Measurements from ENCODE around the gene PTOV1.

Gene PTOV1

DNA sequence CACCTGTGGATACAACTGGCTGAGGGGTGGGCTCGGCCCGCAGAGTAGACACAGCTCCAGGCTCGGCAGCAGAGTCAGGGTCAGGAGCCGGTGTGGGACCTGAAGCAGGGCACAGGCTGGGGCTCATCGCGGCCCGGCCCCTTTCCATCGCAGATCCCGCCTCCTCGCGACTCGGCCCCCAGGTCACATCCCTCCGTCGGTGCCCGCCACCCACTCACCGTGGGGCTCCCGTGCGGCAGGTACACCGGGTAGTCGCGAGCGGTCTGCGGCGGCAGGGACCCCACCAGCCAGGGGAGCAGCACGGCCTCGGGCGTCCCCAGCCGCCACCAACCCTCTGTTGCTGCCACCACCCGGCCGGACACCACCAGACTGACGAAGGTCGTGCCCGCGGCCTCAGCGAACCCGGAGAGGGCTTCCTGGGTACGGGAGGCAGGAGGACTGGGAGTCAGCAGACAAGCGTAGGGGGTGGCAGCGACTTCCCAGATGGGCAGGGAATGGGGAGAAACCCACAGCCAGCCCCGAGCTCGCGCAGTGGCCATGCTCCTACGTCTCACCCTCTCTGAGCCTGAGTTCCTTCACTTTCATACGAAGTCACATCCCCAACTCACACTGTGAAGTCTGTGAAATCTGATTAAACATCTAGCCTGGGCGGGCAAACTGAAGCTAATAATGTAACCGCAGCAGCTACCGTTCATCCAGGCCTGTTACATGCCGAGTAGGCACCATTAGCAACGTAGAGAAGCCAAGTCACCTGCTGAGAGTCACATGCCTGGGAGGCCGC is 41.6 kb upstream of the PTOV1 start:
- Histone ChIP-seq H3K4ac (ENCODE audit: low read depth in 1 of 2, low read length in 2 of 2) (peak overlapping the region in 1 of 2 experiments; percentile 66), H3K23ac (ENCODE audit: low read length in 2 of 2) (no peak overlapping the region), H3K4me2 (ENCODE audit: low read length, poor library complexity, severe bottlenecking) (peak overlapping the region; percentile 34), H2AK5ac (ENCODE audit: low read length, severe bottlenecking) (no peak overlapping the region), H4K8ac (ENCODE audit: low read length) (peak overlapping the region; percentile 64), H3K9ac (ENCODE audit: low read length) (peak overlapping the region; percentile 87), H3K4me1 (ENCODE audit: control insufficient read depth, insufficient read depth, low read depth, low read length) (peaks cover 21% of the 10 kb centered on the region), H2BK5ac (ENCODE audit: low read depth, low read length, poor library complexity, severe bottlenecking) (no peak overlapping the region), H3K27ac (ENCODE audit: low read length, poor library complexity, severe bottlenecking) (no peak overlapping the region), H2BK12ac (ENCODE audit: low read length in 2 of 2) (peak overlapping the region in 1 of 2 experiments; percentile 7), H2AFZ (ENCODE audit: low read depth, low read length) (peak overlapping the region; percentile 83), H4K91ac (ENCODE audit: low read length) (no peak overlapping the region), H3K36me3 (ENCODE audit: control insufficient read depth in 1 of 2, insufficient read depth in 2 of 2, low read depth in 1 of 2, low read length in 2 of 2) (peaks cover 38 to 47% of the 10 kb centered on the region in 2 experiments), H2BK120ac (ENCODE audit: low read depth, low read length) (no peak overlapping the region), H3K79me1 (replicated peaks; ENCODE audit: low read length, poor library complexity, severe bottlenecking) (peaks cover 3% of the 10 kb centered on the region), H2BK15ac (ENCODE audit: low read depth, poor library complexity, severe bottlenecking) (no peak overlapping the region), H3K14ac (ENCODE audit: low read length in 2 of 2) (peak overlapping the region in 1 of 2 experiments; percentile 86), H3K9me3 (ENCODE audit: control insufficient read depth, low read length) (no peaks in the 10 kb centered on the region), H3K4me3 (ENCODE audit: insufficient read depth in 1 of 2, low read depth in 1 of 2, low read length in 2 of 2) (peak overlapping the region; percentile 46 to 90), H3K27me3 (ENCODE audit: control insufficient read depth in 1 of 2, insufficient read depth in 1 of 2, low read length in 2 of 2) (no peaks in the 10 kb centered on the region), H3K18ac (ENCODE audit: low read depth in 1 of 2, low read length in 2 of 2) (peak overlapping the region; percentile 29 to 77)
- WGBS, result 21% methylated on average over 50 of the region's 50 CpGs
- DNase-seq, result peak; percentile 42

DNA sequence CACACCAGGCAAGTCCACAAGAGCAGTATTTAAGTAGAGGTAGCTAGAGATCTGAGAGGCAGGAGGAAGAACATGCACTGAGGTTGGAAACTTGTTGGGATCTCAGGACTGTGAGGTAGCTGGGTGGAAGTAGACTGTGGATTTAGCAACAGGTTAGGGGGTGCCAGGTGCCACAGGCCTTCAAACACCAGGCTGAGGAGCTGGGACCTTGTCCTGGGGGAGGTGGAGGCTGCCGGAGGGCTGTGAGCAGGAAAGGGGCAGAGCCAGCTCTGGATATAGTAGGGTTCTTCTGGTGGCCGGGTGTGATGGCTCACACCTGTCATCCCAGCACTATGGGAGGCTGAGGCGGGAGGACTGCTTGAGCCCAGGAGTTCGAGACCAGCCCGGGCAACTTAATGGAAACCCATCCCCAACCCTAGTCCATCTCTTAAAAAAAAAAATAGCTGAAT is 41.0 kb upstream of the PTOV1 start:
- H3K23ac ChIP-seq (ENCODE audit: low read length in 2 of 2), result no peak overlapping the region
- H2BK15ac ChIP-seq (ENCODE audit: low read depth, poor library complexity, severe bottlenecking), result no peak overlapping the region
- WGBS, result 97% methylated on average over 5 of the region's 5 CpGs

DNA sequence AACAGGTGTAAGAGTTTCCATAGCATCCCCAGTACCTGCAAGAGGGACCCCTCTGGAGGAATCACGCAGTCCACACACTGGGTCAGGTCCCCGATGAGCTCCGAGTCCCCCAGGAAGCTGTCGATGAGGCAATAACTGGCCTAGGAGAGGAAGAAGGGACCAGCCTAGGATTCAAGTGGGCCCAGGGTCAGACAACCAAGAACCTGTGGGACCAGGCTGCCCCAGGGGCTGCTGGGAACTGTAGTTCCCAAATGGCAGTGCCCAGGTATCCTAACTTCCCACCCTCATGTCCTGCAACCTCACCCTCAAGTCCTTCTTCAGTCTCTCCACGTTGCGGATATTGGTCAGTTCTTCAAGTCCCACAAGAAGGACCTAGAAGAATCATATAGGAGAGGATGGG is 39.6 kb upstream of the PTOV1 start:
- H4K91ac ChIP-seq (ENCODE audit: low read length), result no peak overlapping the region
- H4K8ac ChIP-seq (ENCODE audit: low read length), result no peak overlapping the region
- no peak overlapping the region for H3K27ac ChIP-seq (ENCODE audit: low read length, poor library complexity, severe bottlenecking)
- H3K4me3 ChIP-seq (ENCODE audit: insufficient read depth in 1 of 2, low read depth in 1 of 2, low read length in 2 of 2), result no peak overlapping the region
- peaks cover 21% of the 10 kb centered on the region for H3K4me1 ChIP-seq (ENCODE audit: control insufficient read depth, insufficient read depth, low read depth, low read length)
- no peak for DNase-seq
- WGBS, result 85% methylated on average over 6 of the region's 6 CpGs
- no peak overlapping the region for H3K14ac ChIP-seq (ENCODE audit: low read length in 2 of 2)
- H2BK15ac ChIP-seq (ENCODE audit: low read depth, poor library complexity, severe bottlenecking), result no peak overlapping the region
- no peak overlapping the region for H2BK12ac ChIP-seq (ENCODE audit: low read length in 2 of 2)
- no peak overlapping the region for H3K4me2 ChIP-seq (ENCODE audit: low read length, poor library complexity, severe bottlenecking)
- no peaks in the 10 kb centered on the region for H3K27me3 ChIP-seq (ENCODE audit: control insufficient read depth in 1 of 2, insufficient read depth in 1 of 2, low read length in 2 of 2)
- no peak overlapping the region for H2AK5ac ChIP-seq (ENCODE audit: low read length, severe bottlenecking)
- no peaks in the 10 kb centered on the region for H3K9me3 ChIP-seq (ENCODE audit: control insufficient read depth, low read length)
- no peak overlapping the region for H3K4ac ChIP-seq (ENCODE audit: low read depth in 1 of 2, low read length in 2 of 2)
- peaks cover 18 to 28% of the 10 kb centered on the region in 2 experiments for H3K36me3 ChIP-seq (ENCODE audit: control insufficient read depth in 1 of 2, insufficient read depth in 2 of 2, low read depth in 1 of 2, low read length in 2 of 2)
- no peak overlapping the region for H3K23ac ChIP-seq (ENCODE audit: low read length in 2 of 2)
- H2AFZ ChIP-seq (ENCODE audit: low read depth, low read length), result no peak overlapping the region
- no peak overlapping the region for H2BK5ac ChIP-seq (ENCODE audit: low read depth, low read length, poor library complexity, severe bottlenecking)
- no peak overlapping the region for H3K9ac ChIP-seq (ENCODE audit: low read length)
- H3K79me1 ChIP-seq (replicated peaks; ENCODE audit: low read length, poor library complexity, severe bottlenecking), result peaks cover 3% of the 10 kb centered on the region
- no peak overlapping the region for H3K18ac ChIP-seq (ENCODE audit: low read depth in 1 of 2, low read length in 2 of 2)
- no peak overlapping the region for H2BK120ac ChIP-seq (ENCODE audit: low read depth, low read length)

More for the DNA sequence above, 41.0 kb upstream of the PTOV1 start:
- Histone ChIP-seq H3K4me3 (ENCODE audit: insufficient read depth in 1 of 2, low read depth in 1 of 2, low read length in 2 of 2) (peak overlapping the region in 1 of 2 experiments; percentile 90), H3K27me3 (ENCODE audit: control insufficient read depth in 1 of 2, insufficient read depth in 1 of 2, low read length in 2 of 2) (no peaks in the 10 kb centered on the region), H3K4me1 (ENCODE audit: control insufficient read depth, insufficient read depth, low read depth, low read length) (peaks cover 21% of the 10 kb centered on the region), H3K4me2 (ENCODE audit: low read length, poor library complexity, severe bottlenecking) (no peak overlapping the region), H3K18ac (ENCODE audit: low read depth in 1 of 2, low read length in 2 of 2) (no peak overlapping the region), H3K9me3 (ENCODE audit: control insufficient read depth, low read length) (no peaks in the 10 kb centered on the region), H2AFZ (ENCODE audit: low read depth, low read length) (no peak overlapping the region), H4K91ac (ENCODE audit: low read length) (no peak overlapping the region), H2BK5ac (ENCODE audit: low read depth, low read length, poor library complexity, severe bottlenecking) (no peak overlapping the region), H3K27ac (ENCODE audit: low read length, poor library complexity, severe bottlenecking) (no peak overlapping the region), H3K4ac (ENCODE audit: low read depth in 1 of 2, low read length in 2 of 2) (no peak overlapping the region), H3K9ac (ENCODE audit: low read length) (peak overlapping the region; percentile 87), H2BK120ac (ENCODE audit: low read depth, low read length) (no peak overlapping the region), H3K36me3 (ENCODE audit: control insufficient read depth in 1 of 2, insufficient read depth in 2 of 2, low read depth in 1 of 2, low read length in 2 of 2) (peaks cover 32 to 40% of the 10 kb centered on the region in 2 experiments), H4K8ac (ENCODE audit: low read length) (peak overlapping the region; percentile 64), H2BK12ac (ENCODE audit: low read length in 2 of 2) (no peak overlapping the region), H3K14ac (ENCODE audit: low read length in 2 of 2) (no peak overlapping the region), H2AK5ac (ENCODE audit: low read length, severe bottlenecking) (no peak overlapping the region), H3K79me1 (replicated peaks; ENCODE audit: low read length, poor library complexity, severe bottlenecking) (peaks cover 3% of the 10 kb centered on the region)
- DNase-seq, result no peak

DNA sequence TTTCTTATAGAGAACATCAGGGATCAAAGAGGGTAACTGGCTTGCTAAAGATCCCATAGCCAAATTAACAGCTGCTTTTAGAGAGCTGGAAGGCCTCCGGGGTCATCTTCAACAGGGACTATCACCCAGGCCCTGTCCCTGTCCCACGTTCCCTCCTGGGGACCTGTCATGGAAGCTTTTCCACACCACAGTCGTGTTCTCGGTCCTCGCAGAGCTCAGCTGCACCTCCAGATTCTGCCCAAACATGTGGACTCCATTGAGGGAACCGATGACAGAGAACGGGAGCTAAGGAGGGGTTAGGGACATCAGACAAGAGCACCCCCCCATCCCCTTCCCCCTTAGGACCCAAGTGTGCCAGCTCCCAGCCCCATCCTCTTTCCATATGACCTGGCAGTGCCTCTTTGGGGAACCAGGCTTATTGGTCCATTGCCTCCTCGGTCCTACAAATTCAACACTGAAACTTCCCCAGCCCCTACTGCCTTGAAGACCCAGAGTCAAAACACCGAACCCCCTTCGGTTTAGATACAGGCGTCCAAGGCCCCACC is 38.4 kb upstream of the PTOV1 start:
- peak overlapping the region; percentile 94 for H4K8ac ChIP-seq (ENCODE audit: low read length)
- peak overlapping the region; percentile 95 for H3K9ac ChIP-seq (ENCODE audit: low read length)
- H2BK120ac ChIP-seq (ENCODE audit: low read depth, low read length), result no peak overlapping the region
- H3K14ac ChIP-seq (ENCODE audit: low read length in 2 of 2), result peak overlapping the region in 1 of 2 experiments; percentile 92
- no peak overlapping the region for H3K27ac ChIP-seq (ENCODE audit: low read length, poor library complexity, severe bottlenecking)
- H3K9me3 ChIP-seq (ENCODE audit: control insufficient read depth, low read length), result no peaks in the 10 kb centered on the region
- no peak overlapping the region for H2BK15ac ChIP-seq (ENCODE audit: low read depth, poor library complexity, severe bottlenecking)
- 71% methylated on average over 11 of the region's 11 CpGs for WGBS
- H4K91ac ChIP-seq (ENCODE audit: low read length), result peak overlapping the region; percentile 27
- H3K4me3 ChIP-seq (ENCODE audit: insufficient read depth in 1 of 2, low read depth in 1 of 2, low read length in 2 of 2), result peak overlapping the region; percentile 71 to 83
- peak overlapping the region in 1 of 2 experiments; percentile 77 for H3K23ac ChIP-seq (ENCODE audit: low read length in 2 of 2)
- H2BK12ac ChIP-seq (ENCODE audit: low read length in 2 of 2), result peak overlapping the region in 1 of 2 experiments; percentile 72
- peak overlapping the region; percentile 94 for H3K4me2 ChIP-seq (ENCODE audit: low read length, poor library complexity, severe bottlenecking)
- H2AK5ac ChIP-seq (ENCODE audit: low read length, severe bottlenecking), result peak overlapping the region; percentile 6
- no peaks in the 10 kb centered on the region for H3K27me3 ChIP-seq (ENCODE audit: control insufficient read depth in 1 of 2, insufficient read depth in 1 of 2, low read length in 2 of 2)
- no peak for DNase-seq
- no peak overlapping the region for H2BK5ac ChIP-seq (ENCODE audit: low read depth, low read length, poor library complexity, severe bottlenecking)
- peaks cover 3% of the 10 kb centered on the region for H3K79me1 ChIP-seq (replicated peaks; ENCODE audit: low read length, poor library complexity, severe bottlenecking)
- peaks cover 8 to 16% of the 10 kb centered on the region in 2 experiments for H3K36me3 ChIP-seq (ENCODE audit: control insufficient read depth in 1 of 2, insufficient read depth in 2 of 2, low read depth in 1 of 2, low read length in 2 of 2)
- peak overlapping the region; percentile 6 to 85 for H3K18ac ChIP-seq (ENCODE audit: low read depth in 1 of 2, low read length in 2 of 2)
- peak overlapping the region; percentile 9 to 90 for H3K4ac ChIP-seq (ENCODE audit: low read depth in 1 of 2, low read length in 2 of 2)
- H3K4me1 ChIP-seq (ENCODE audit: control insufficient read depth, insufficient read depth, low read depth, low read length), result peaks cover 22% of the 10 kb centered on the region
- H2AFZ ChIP-seq (ENCODE audit: low read depth, low read length), result peak overlapping the region; percentile 73
